HEK293T (cell line): ENCODE results near the gene PRSS57.

Experiments used
- BHLHE40 ChIP-seq: fragments of 450-650 bp; IDR thresholded peaks from 2 replicates; pipeline ENCODE4 v1.6.1; 2016; ENCODE audit warnings: mild to moderate bottlenecking, moderate library complexity, borderline replicate concordance
- ELF4 ChIP-seq: fragments of 450-650 bp; IDR thresholded peaks from 2 replicates; pipeline ENCODE4 v1.6.1; 2017; ENCODE audit warnings: antibody characterized with exemption
- FOXK2 ChIP-seq: fragments of 450-650 bp; IDR thresholded peaks from 2 replicates; pipeline ENCODE4 v1.6.1; 2016; ENCODE audit warnings: mild to moderate bottlenecking
- SP1 ChIP-seq: fragments of 450-650 bp; IDR thresholded peaks from 2 replicates; pipeline ENCODE4 v1.6.1; 2017

- TF ChIP-seq FOXK2 (no peak), ELF4 (no peak), BHLHE40 (no peak), SP1 (no peak)
Measured at GRCh38 chr19:663682-664117, 31.6 kb downstream of the PRSS57 start.
